ENCODE data around the gene RWDD1.
A peak's percentile ranks its signal among the peaks of the same experiment; 100 is the strongest.

Gene RWDD1

DNA sequence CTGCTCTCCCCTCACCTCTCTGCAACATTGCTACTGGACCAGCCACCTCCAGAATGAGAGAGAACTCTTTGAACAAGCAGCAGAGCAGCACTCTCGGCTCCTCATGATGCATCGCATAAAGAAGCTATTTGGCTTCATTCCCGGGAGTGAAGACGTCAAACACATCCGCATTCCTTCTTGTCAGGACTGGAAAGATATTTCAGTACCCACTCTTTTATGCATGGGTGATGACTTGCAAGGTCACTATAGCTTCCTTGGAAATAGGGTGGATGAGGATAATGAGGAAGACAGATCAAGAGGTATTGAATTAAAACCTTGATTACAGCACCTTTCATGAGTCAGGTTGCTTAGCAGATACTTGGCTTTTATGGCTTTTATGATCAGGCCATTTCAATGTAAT lies 13.4 kb upstream of the RWDD1 start:
- Histone ChIP-seq H4K20me1 (ENCODE audit: insufficient read depth, low read length) (no peaks in the 10 kb centered on the region), H2AFZ (ENCODE audit: low read depth, low read length) (no peak overlapping the region), H3K27ac (ENCODE audit: low read length) (no peak overlapping the region), H3K9me3 (ENCODE audit: insufficient read depth, low read length) (no peaks in the 10 kb centered on the region), H3K4me3 (ENCODE audit: low read length) (no peak overlapping the region), H3K79me2 (ENCODE audit: low read length) (no peaks in the 10 kb centered on the region), H3K4me2 (ENCODE audit: low read length) (no peak overlapping the region), H3K36me3 (replicated peaks; ENCODE audit: low read depth, low read length) (no peaks in the 10 kb centered on the region), H3K27me3 (ENCODE audit: low read depth, low read length) (peaks cover 9% of the 10 kb centered on the region), H3K9ac (ENCODE audit: low read length) (no peak overlapping the region), H3K4me1 (ENCODE audit: low read length) (no peaks in the 10 kb centered on the region)
- no peak for TF ChIP-seq EZH2phosphoT487 (IDR thresholded peaks at IDR 0.05; ENCODE audit: low read depth)

DNA sequence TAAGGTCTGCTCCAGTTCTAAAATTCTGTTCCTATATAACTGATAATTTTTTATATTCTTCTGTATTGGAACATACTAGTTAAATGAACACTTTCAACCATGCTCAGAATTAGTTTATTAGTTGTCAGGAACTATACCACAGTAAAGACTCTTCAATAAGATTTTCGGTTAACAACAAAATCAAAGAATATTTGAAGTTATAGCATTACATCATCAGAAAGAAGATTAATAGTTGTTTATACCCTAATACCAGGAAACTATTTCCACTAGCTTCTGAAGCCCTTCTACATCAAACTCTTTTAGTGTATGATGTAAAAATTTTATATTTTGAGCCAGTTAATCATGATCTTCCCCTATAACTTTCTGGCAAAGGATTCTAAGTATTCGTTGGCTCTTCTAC lies 11.2 kb upstream of the RWDD1 start:
- H3K27me3 ChIP-seq (ENCODE audit: low read depth, low read length), result no peaks in the 10 kb centered on the region; the same call in 1 of the 2 replicates
- no peak overlapping the region for H2AFZ ChIP-seq (ENCODE audit: low read depth, low read length)
- no peaks in the 10 kb centered on the region for H3K36me3 ChIP-seq (replicated peaks; ENCODE audit: low read depth, low read length)
- no peak overlapping the region for H3K4me3 ChIP-seq (ENCODE audit: low read length)
- no peaks in the 10 kb centered on the region for H4K20me1 ChIP-seq (ENCODE audit: insufficient read depth, low read length)
- no peak overlapping the region for H3K9ac ChIP-seq (ENCODE audit: low read length)
- no peak overlapping the region for H3K27ac ChIP-seq (ENCODE audit: low read length)
- H3K79me2 ChIP-seq (ENCODE audit: low read length), result no peaks in the 10 kb centered on the region
- H3K4me2 ChIP-seq (ENCODE audit: low read length), result no peak overlapping the region
- H3K9me3 ChIP-seq (ENCODE audit: insufficient read depth, low read length), result no peaks in the 10 kb centered on the region
- no peak for TF ChIP-seq EZH2phosphoT487 (IDR thresholded peaks at IDR 0.05; ENCODE audit: low read depth)
- H3K4me1 ChIP-seq (ENCODE audit: low read length), result no peaks in the 10 kb centered on the region

DNA sequence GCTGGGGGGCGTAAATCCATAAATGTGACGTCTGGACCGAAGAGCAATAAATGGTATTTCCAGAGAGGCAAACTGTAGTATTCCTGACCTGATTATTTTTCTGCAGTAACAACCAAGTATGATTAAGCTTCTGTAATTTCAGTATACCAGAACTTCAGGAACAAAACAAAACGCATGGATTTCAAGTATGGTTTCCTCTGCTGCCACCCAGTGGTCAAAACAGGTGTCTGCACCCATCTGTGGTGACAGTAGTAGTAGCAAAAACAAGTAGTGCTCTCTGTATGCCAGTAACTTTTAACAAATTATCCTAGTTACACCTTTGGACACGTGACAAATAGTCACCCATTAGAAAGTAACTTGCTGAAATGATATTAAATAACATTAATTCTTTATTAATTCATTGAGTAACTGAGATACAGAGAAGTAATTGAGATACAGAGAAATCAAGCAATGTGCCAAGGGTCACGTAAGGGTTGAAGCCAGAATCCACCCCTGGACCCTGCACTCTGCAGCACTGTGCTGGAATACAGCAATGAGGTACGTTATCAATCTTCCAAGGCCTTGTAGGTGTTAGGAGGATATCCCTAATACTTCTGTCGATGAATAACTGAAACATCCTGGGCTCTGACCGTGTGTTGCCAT lies 9.8 kb upstream of the RWDD1 start:
- H3K9me3 ChIP-seq (ENCODE audit: insufficient read depth, low read length), result no peaks in the 10 kb centered on the region
- H2AFZ ChIP-seq (ENCODE audit: low read depth, low read length), result no peak overlapping the region
- TF ChIP-seq EZH2phosphoT487 (IDR thresholded peaks at IDR 0.05; ENCODE audit: low read depth), result no peak
- TF ChIP-seq, protein P1, sequence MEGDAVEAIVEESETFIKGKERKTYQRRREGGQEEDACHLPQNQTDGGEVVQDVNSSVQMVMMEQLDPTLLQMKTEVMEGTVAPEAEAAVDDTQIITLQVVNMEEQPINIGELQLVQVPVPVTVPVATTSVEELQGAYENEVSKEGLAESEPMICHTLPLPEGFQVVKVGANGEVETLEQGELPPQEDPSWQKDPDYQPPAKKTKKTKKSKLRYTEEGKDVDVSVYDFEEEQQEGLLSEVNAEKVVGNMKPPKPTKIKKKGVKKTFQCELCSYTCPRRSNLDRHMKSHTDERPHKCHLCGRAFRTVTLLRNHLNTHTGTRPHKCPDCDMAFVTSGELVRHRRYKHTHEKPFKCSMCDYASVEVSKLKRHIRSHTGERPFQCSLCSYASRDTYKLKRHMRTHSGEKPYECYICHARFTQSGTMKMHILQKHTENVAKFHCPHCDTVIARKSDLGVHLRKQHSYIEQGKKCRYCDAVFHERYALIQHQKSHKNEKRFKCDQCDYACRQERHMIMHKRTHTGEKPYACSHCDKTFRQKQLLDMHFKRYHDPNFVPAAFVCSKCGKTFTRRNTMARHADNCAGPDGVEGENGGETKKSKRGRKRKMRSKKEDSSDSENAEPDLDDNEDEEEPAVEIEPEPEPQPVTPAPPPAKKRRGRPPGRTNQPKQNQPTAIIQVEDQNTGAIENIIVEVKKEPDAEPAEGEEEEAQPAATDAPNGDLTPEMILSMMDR (IDR thresholded peaks at IDR 0.05; ENCODE audit: low read depth, low read length), result peak; percentile 86
- H3K79me2 ChIP-seq (ENCODE audit: low read length), result no peaks in the 10 kb centered on the region
- no peaks in the 10 kb centered on the region for H4K20me1 ChIP-seq (ENCODE audit: insufficient read depth, low read length)
- no peaks in the 10 kb centered on the region for H3K4me1 ChIP-seq (ENCODE audit: low read length)
- H3K27ac ChIP-seq (ENCODE audit: low read length), result no peak overlapping the region
- H3K36me3 ChIP-seq (replicated peaks; ENCODE audit: low read depth, low read length), result no peaks in the 10 kb centered on the region
- H3K27me3 ChIP-seq (ENCODE audit: low read depth, low read length), result no peaks in the 10 kb centered on the region; the same call in 1 of the 2 replicates
- no peak overlapping the region for H3K4me3 ChIP-seq (ENCODE audit: low read length)
- H3K9ac ChIP-seq (ENCODE audit: low read length), result no peak overlapping the region
- H3K4me2 ChIP-seq (ENCODE audit: low read length), result no peak overlapping the region

DNA sequence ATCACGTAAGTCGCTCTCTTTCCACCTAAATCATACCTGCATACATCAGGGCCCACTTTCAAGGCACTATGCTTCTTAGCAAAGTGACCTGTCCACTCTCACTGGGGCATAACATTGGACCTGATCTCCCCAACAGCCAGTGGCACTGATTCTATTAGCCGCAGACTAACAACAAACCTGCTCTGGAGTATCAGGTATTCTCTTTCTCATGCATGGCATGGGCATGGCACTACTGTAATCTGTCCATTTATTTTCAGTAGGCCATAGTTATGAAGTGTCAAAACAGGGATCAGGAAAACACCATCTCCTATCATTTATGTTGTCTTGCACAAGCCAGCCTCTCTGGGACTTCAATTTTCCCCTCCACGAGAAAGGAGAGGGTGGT lies 9.3 kb upstream of the RWDD1 start:
- Histone ChIP-seq H3K4me1 (ENCODE audit: low read length) (no peaks in the 10 kb centered on the region), H3K4me2 (ENCODE audit: low read length) (no peak overlapping the region), H3K9ac (ENCODE audit: low read length) (no peak overlapping the region), H3K9me3 (ENCODE audit: insufficient read depth, low read length) (no peaks in the 10 kb centered on the region), H4K20me1 (ENCODE audit: insufficient read depth, low read length) (no peaks in the 10 kb centered on the region), H3K79me2 (ENCODE audit: low read length) (no peaks in the 10 kb centered on the region), H3K36me3 (replicated peaks; ENCODE audit: low read depth, low read length) (no peaks in the 10 kb centered on the region), H2AFZ (ENCODE audit: low read depth, low read length) (no peak overlapping the region), H3K4me3 (ENCODE audit: low read length) (no peak overlapping the region), H3K27ac (ENCODE audit: low read length) (no peak overlapping the region), H3K27me3 (ENCODE audit: low read depth, low read length) (no peaks in the 10 kb centered on the region; the same call in 1 of the 2 replicates)
- TF ChIP-seq, protein P1 (IDR thresholded peaks at IDR 0.05; ENCODE audit: low read depth, low read length), result no peak
- TF ChIP-seq EZH2phosphoT487 (IDR thresholded peaks at IDR 0.05; ENCODE audit: low read depth), result no peak

DNA sequence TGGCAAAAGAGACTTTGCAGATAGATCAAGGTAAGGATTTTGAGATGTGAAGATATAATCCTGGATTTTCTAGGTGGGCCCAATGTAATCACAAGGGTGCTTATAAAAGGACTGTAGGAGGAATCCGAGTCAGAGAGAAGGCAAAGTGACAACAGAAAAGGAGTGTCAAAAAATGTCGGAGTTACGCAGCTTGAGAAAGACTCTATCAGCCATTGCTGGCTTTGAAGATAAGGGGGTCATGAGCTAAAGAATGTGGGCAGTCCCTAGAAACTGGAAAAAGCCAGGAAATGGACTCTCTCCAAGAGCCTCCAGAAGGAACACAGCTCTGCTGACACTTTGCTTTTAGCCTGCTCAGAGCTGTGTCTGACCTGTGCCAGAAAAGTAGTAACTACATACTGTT lies 8.7 kb upstream of the RWDD1 start:
- TF ChIP-seq, protein P1 (IDR thresholded peaks at IDR 0.05; ENCODE audit: low read depth, low read length), result no peak
- TF ChIP-seq EZH2phosphoT487 (IDR thresholded peaks at IDR 0.05; ENCODE audit: low read depth), result no peak
- no peak overlapping the region for H3K4me2 ChIP-seq (ENCODE audit: low read length)
- no peaks in the 10 kb centered on the region for H3K36me3 ChIP-seq (replicated peaks; ENCODE audit: low read depth, low read length)
- no peak overlapping the region for H3K4me3 ChIP-seq (ENCODE audit: low read length)
- no peak overlapping the region for H3K9ac ChIP-seq (ENCODE audit: low read length)
- no peaks in the 10 kb centered on the region for H3K4me1 ChIP-seq (ENCODE audit: low read length)
- no peaks in the 10 kb centered on the region for H3K79me2 ChIP-seq (ENCODE audit: low read length)
- no peaks in the 10 kb centered on the region; the same call in 1 of the 2 replicates for H3K27me3 ChIP-seq (ENCODE audit: low read depth, low read length)
- no peak overlapping the region for H3K27ac ChIP-seq (ENCODE audit: low read length)
- no peaks in the 10 kb centered on the region for H3K9me3 ChIP-seq (ENCODE audit: insufficient read depth, low read length)
- H4K20me1 ChIP-seq (ENCODE audit: insufficient read depth, low read length), result no peaks in the 10 kb centered on the region
- no peak overlapping the region for H2AFZ ChIP-seq (ENCODE audit: low read depth, low read length)
